ENCODE results near the gene CD82.

The CD82 gene, protein sequence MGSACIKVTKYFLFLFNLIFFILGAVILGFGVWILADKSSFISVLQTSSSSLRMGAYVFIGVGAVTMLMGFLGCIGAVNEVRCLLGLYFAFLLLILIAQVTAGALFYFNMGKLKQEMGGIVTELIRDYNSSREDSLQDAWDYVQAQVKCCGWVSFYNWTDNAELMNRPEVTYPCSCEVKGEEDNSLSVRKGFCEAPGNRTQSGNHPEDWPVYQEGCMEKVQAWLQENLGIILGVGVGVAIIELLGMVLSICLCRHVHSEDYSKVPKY

DNA sequence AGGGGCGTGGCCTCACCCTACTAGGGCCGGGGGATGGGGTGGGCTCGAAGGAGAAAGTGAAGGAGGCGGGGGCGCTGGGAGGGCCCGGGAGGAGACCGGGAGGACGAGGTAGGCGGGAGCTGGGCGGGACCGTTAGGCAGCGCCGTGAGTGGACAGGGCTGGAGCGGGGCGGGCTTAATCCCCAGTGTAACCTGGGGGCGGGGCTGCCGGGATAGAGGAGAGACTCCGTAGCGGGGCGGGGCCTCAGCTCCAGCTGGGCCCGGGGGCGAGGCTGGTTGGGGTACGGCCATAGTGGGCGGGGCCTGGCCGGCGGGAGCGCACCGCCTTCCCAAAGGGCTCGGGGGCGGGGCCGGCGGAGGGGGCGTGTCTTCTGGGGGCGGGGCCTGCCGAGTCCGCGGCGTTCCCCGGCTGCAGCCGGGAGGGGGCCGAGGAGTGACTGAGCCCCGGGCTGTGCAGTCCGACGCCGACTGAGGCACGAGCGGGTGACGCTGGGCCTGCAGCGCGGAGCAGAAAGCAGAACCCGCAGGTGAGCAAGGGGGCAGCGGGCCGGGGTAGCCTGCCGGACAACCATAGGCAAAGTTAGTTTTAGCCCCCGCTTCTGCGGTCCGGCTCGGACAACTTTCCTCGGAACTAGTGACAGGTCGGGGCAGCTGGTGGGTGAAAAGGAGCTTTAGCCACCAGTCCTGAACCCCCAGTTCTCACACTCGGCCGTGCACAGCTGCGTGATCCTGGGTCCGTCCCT, at the start of gene CD82:
TSS of gene CD82 (plus strand) at position 453 of the 742 bp plus-strand sequence. CDS start 29,000 bp downstream, outside the sequence.
- TF ChIP-seq, protein P1, sequence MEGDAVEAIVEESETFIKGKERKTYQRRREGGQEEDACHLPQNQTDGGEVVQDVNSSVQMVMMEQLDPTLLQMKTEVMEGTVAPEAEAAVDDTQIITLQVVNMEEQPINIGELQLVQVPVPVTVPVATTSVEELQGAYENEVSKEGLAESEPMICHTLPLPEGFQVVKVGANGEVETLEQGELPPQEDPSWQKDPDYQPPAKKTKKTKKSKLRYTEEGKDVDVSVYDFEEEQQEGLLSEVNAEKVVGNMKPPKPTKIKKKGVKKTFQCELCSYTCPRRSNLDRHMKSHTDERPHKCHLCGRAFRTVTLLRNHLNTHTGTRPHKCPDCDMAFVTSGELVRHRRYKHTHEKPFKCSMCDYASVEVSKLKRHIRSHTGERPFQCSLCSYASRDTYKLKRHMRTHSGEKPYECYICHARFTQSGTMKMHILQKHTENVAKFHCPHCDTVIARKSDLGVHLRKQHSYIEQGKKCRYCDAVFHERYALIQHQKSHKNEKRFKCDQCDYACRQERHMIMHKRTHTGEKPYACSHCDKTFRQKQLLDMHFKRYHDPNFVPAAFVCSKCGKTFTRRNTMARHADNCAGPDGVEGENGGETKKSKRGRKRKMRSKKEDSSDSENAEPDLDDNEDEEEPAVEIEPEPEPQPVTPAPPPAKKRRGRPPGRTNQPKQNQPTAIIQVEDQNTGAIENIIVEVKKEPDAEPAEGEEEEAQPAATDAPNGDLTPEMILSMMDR (conservative IDR thresholded peaks at IDR 0.05), result peak; percentile 37; the same call in 1 of the 2 replicates
- H3K27ac ChIP-seq, result peak within 1 kb of the TSS; percentile 94

DNA sequence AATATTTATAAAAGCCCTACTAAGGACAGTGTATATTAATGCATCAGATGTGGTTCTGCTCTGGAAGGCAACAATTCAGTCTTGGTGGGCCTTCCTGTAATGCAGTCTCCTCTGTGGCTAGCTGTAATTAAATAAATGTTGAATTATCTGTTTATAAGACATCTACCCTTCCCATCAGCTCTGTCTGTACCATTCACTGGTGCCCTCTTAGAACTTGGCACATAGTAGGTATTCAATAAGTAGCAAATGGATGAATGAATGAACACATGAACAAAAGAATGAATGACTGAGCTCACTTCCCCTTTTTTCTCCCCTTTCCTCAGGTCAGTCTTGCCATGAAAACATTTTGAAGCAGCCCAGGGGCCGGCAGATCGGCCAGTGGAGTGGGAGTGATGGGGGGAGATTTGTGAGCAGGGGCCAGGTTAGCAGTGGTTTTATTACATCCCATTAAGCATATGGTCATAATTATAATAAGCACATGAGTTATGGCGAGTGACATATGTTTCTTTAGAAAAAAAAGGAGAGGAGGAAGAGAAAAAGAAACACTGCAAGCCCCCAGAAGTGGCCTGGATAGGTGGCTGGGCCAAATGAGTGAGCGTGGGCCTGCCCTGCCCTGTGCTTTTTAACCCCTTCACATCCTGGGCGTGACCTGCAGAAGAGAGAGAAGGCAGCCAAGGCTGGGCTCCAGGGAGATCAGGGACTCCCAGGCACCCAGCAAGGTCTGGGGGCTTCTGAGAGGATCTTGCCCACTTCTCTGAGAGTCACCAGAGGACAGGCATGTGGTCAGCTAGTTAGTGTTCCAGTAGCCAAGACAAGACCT, 48.6 kb upstream of the CD82 start:
- H3K27ac ChIP-seq, result no peak overlapping the region
- TF ChIP-seq, protein P1 (conservative IDR thresholded peaks at IDR 0.05), result no peak

DNA sequence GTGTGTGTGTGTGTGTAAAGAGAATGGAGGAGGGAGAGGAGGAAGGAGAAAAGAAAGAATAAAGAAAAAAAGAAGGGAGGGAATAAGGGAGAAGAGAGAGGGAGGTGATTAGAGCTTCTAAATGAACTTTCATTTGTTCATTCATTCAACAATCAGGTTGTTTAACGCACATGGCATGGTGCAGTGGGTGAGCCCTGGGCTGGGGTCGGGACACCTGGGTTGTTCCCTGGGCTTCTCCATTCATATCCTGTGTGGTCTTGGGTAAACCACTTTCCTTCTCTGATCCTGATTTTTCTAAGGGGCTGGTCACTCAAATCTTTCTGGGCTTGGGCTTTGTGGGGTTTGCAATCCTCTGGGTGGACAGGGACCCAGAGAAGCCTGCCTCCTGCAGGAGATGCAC, 47.9 kb upstream of the CD82 start:
- H3K27ac ChIP-seq, result no peak overlapping the region
- TF ChIP-seq, protein P1 (conservative IDR thresholded peaks at IDR 0.05), result no peak

DNA sequence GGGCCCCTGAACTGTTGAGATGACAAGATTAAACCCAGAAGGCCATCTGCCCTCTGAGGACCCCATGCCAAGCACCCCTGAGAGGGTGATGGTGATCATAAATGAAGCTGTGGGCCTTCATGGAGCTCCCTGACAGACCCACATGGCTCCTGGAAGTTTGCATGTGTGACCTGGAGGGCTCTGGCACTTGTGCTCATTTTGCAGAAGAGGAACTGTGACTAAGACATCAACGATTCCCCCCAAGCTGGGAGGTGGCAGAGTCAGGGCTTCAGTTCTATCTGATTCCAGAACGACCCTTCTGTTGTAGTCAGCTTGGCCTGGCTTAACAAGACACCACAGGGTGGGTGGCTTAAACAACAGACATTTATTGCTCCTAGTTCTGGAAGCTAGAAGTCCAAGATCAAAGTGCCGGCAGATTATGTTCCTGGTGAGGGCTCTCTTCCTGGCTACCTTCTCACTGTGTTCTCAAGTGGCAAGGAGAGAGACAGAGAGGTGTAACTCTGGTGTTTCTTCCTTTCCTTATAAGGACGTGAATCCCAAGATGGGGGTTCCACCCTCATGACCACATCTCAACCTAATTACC, 46.4 kb upstream of the CD82 start:
- TF ChIP-seq, protein P1 (conservative IDR thresholded peaks at IDR 0.05), result no peak
- H3K27ac ChIP-seq, result no peak overlapping the region

DNA sequence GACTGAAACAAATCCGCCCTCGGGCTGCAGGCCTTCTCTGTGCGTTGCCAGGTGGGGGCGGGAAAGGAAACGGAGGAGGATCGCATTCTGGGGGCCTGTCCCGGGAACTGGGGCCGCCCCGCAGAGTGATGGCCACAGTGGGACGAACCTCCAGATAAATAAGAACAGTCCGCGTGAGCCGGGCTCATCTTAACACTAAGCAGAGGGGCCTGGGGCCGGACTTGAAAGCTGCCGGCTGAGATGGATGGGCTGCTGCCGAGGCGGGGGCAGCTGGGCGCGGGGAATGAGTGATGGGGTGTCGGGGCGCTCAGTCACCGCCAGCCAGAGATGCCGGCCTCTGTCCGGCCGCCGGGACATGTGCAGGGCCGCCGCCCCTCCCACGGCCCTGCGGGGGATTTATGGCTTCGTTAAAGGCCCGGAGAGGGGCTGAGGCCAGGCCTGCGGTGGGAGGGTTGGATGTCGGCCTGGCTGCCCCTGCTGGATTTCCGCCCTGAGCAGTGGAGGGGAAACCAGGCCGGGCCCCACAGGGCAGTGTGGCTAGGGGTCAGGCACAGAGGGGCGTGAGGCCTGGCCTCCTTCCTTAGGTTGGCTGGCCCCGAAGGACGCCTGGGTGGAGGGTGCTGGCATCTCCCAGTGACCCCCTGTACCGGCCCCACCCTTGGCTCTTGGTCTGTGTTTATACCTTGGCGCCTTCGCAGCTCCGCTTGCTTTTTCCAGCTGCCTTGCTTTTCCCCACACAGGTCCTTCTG, 45.3 kb upstream of the CD82 start:
- TF ChIP-seq, protein P1 (conservative IDR thresholded peaks at IDR 0.05), result no peak
- no peak overlapping the region for H3K27ac ChIP-seq

DNA sequence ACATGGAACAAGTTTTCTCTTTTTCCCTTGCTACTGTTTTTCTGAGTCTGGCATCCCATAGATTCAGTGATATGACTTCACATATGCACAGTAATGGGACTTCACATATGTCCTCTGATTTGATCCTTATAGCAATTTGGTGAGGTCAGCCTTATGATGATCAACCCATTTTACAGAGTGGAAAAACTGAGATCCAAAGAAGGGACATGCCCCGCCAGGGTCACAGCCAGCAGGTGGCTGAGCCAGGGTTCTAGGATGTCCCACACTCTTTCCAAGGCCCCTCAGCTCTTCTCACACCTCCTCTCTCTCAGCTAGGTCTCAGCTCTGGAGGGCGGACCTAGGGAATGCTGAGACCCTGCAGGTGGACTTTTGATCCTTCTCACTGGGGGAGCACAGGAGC, 44.3 kb upstream of the CD82 start:
- TF ChIP-seq, protein P1 (conservative IDR thresholded peaks at IDR 0.05), result no peak
- H3K27ac ChIP-seq, result no peak overlapping the region

Data from VCaP (cell line).